ENCODE data around the gene SCAPER.

DNA sequence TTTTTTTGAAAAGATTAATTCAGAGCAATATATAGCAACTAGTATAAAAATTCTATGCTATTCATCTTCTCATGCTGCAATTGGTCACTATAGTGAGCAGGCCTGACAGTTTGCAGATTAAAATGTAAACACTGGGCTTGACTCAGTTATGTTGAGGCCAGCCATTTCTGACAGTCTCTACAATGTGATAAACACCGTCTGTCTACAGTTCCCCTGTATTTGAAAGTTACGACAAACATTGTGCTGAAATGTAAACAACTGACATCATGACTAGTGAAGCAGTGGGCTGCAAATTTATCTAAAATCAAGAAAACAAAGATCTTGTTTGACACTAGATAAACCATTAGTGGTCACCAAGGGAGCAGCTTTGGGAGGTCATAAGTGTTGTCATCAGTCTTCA, 371.1 kb downstream of the SCAPER start:
- TF ChIP-seq HOXB5 (CRISPR knock-in tag; IDR thresholded peaks at IDR 0.05) (no peak), RCOR1 (IDR thresholded peaks at IDR 0.05; ENCODE audit: low read depth, low read length) (no peak), CTCF (IDR thresholded peaks at IDR 0.05) (no peak), ESRRA (IDR thresholded peaks at IDR 0.05; ENCODE audit: borderline replicate concordance, low read length) (no peak), HMGXB4 (CRISPR knock-in tag; IDR thresholded peaks at IDR 0.05; ENCODE audit: borderline replicate concordance) (no peak), RFX5 (IDR thresholded peaks at IDR 0.05) (no peak), JUNB (IDR thresholded peaks at IDR 0.05) (no peak), SMC3 (IDR thresholded peaks at IDR 0.05) (no peak)

Measured in A549 (cell line).